T-helper 9 cell (primary cell): ENCODE measurements around the gene NCR3LG1.

ENCODE experiments used
- DNase-seq: peaks from one replicate; pipeline ENCODE4 v3.0.0-alpha.2; 2020
- total RNA-seq, 2 donors: gene quantifications; one replicate each; lab custom pipeline; 2026; lab: John Stamatoyannopoulos, UW

NCR3LG1 gene
- total RNA-seq: 11.2 to 15.0 reads per million in 2 donors

GRCh38 chr11:17351510-17352176 is at the start of gene NCR3LG1:
Gene NCR3LG1, plus strand, starts transcription at chr11:17351800. Its CDS starts 170 bp downstream, at chr11:17351970.
- DNase-seq: peak; percentile 57

- no peak for DNase-seq
Measured at GRCh38 chr11:17313349-17314231, 38.0 kb upstream of the NCR3LG1 start.

- no peak for DNase-seq
Measured at GRCh38 chr11:17314232-17314547, 37.4 kb upstream of the NCR3LG1 start.

DNA sequence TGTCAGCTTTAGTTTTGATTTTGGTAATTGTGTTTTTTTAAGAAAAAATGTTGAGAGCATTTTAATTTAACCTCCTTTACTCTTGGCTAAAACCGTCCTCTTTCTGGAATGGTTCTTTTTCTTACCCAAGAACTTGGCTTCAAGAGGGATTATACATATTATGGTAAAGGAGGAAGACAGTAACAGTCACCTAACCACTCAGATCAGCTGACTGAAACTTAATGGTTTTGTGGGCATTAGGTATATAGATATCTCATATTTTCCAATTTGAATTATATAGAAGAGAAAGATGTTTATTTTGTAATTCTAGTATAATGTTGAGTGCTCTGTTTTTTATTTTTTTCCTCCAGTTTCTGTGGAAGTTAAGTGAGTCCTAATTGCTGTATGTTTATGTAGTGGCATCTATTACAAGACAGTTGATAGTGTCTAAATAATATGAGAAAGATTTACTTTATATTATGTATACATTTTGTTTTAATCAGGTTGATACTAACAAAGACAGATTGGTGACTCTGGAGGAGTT is 36.6 kb upstream of the NCR3LG1 start:
- DNase-seq: no peak

GRCh38 chr11:17328871-17329494 is 22.6 kb upstream of the NCR3LG1 start:
- no peak for DNase-seq

GRCh38 chr11:17331669-17332068 is 19.9 kb upstream of the NCR3LG1 start:
- DNase-seq: no peak

DNA sequence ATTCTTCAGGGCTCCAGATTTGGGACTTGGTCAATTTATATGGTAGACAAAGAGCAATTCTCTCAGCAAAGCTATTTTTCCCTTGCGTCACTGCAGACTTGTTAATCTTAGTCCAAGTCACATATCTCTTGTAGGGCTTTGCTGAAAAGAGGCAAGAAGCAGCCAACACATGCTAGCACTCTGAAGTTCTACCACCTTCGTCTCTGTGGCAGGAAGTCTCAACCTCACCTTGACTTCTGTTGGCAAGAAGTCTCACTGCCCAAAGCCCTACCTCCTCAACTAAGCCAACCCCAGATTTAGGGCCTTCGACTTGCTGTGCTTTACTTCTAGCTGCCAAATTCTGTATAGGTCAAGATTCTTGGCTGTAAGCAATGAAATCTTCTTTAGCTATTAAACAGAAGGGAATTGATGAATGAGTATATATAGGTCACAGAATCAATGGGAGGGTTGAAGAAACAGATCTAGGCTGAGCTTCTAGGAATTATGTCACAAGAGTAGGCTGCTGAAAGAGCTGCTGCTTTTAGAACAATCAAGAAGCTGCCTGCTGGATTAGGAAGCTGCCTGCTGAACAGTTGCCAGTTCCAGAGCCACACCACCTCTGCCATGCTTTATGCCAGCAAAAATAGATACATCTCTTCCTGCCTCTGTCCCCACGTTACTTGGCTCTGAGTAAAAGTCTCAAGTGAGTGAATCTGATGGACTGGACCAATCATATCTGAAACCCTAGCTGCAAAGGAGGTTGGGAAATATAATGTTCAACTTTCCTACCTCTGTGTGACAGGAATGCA is 17.6 kb upstream of the NCR3LG1 start:
- no peak for DNase-seq

DNA sequence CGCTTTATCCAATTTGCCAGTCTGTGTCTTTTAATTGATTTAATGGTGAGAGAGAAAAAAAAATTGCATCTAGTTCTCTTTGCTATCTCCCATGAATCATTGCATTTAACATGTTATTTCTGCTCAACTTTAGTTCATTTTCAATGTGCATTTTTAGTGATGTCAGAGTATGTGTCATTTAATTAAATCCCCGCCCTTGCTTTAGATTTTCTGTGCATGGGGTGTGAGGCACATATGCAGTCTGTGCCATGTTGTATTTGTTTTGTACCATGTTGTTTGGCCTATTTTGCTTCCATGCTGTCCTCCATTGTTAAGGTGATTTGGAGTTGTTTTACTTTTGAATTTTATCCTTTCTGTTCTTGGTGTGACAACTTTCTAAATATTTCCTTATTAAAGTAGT is 8.3 kb upstream of the NCR3LG1 start:
- DNase-seq: no peak

- no peak for DNase-seq
Measured at GRCh38 chr11:17343907-17344306, 7.7 kb upstream of the NCR3LG1 start.

GRCh38 chr11:17347676-17348075 is 3.9 kb upstream of the NCR3LG1 start:
- DNase-seq: no peak

- no peak for DNase-seq
Measured at GRCh38 chr11:17350455-17351171, 987 bp upstream of the NCR3LG1 start.

DNA sequence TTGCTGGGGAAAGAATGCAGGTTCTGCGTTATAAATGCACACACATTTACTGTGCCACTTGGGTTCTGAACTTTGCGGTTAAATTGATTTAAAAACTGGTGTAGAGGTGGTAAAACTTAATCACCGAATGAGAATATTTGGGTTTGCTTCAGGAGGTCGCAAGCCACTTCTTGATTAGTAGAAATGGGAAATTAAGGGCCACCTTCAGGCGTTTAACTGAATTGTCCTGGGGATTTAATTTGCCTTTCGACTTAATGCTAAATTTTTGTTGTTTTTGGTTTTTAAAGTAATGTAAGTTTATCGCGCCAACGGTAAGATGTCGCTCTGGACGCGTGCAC is 459 bp upstream of the NCR3LG1 start:
- no peak for DNase-seq

GRCh38 chr11:17352950-17353820 is 1.6 kb downstream of the NCR3LG1 start:
- peak; percentile 29 for DNase-seq

GRCh38 chr11:17353821-17354600 is 2.4 kb downstream of the NCR3LG1 start:
- no peak for DNase-seq

DNA sequence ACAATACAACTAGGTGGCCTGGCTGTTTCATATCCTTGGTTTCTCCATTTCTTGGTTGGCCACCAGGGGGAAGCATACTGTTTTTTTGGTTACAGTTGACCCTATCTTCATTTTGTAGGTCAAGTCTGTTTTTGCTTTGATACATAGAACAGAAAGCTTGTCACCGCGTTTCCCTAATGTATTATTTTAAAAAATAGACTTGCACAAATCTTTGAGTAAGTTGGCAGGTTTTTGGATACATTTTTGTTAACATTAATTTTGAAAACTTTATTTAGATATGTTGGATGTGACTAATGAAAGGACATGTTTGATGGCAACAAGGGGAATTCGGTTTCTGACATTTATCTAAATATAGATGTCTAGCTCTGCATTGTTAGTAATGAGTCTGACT is 3.0 kb downstream of the NCR3LG1 start:
- DNase-seq: peak; percentile 42

DNA sequence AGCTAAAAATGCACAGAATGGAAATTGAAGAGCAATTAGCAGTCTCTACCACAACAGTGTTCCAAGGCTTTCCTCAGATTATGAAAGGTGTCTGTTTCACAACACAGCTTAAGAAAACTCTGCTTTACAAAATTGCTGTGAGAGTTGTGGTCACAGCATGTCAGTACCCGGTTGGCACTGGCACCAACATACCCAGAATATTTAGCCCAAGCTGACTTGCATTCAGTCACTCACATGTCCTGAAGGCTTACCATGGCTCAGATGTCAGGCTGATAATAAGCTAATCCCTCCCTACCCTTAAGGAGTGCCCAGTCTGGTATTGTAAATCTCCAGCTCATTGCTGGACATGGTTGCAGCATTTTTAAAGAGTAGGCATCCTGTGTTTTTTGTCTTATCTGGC is 14.9 kb downstream of the NCR3LG1 start:
- no peak for DNase-seq

DNA sequence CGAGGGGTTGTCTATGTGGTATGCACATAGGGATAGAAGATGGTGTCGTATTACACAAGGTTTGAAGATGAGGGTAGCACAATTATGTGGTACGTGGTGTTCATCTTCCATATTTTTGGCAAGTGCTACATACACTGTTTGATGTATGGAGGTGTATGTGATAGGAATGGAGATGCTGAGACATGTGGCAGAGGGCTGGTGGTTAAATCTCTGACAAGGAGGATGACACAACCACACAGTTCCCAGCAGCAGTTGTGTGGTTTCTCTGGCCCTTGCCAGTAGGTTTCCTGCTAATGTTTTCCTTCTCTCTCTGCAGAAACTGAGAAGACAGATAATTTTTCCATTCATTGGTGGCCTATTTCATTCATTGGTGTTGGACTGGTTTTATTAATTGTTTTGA is 17.0 kb downstream of the NCR3LG1 start:
- DNase-seq: no peak

DNA sequence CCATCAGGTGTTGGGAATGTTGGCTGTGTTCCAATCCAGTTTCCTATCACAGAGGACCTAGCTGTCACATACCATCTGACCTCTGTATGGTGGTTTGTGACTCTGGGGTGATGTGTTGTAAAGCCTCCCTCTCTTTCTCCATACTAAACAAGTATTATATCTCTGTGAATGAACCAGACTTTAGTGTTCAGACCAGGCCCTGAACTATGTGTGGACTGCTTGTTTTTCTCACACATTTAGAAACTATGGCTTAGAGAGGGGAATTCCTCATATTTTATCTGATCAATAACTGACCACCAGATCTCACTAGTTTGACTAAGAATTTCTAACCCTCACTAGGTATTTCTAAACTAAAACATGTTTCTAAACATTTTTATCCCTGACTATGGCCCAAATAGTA is 17.5 kb downstream of the NCR3LG1 start:
- no peak for DNase-seq

GRCh38 chr11:17369684-17370243 is 18.2 kb downstream of the NCR3LG1 start:
- no peak for DNase-seq

GRCh38 chr11:17371614-17372013 is 20.0 kb downstream of the NCR3LG1 start:
- no peak for DNase-seq
